HCT116 (cell line): ENCODE measurements around the gene NDUFB3.

Experiments used
- CEBPB ChIP-seq: IDR thresholded peaks from 2 replicates; pipeline ENCODE4 v1.6.1; 2012; ENCODE audit warnings: low read depth
- CTCF ChIP-seq, 3 experiments: fragments of 200-600 bp in 1 of 3; sonication (generic) in 1 of 3; IDR thresholded peaks in 2 of 3; conservative IDR thresholded peaks in 1 of 3; 2 replicates each; pipeline ENCODE4 v1.5.1; 2012 to 2017; ENCODE audit warnings: low read depth in 2 of 3, low read length in 2 of 3, antibody characterized with exemption in 1 of 3, borderline replicate concordance in 1 of 3, control low read depth in 1 of 3, mild to moderate bottlenecking in 1 of 3, mixed read lengths in 1 of 3, mixed run types in 1 of 3, moderate library complexity in 1 of 3; ENCODE audit not compliant: insufficient read depth in 1 of 3
- ELF1 ChIP-seq: IDR thresholded peaks from 2 replicates; pipeline ENCODE4 v1.6.1; 2012; ENCODE audit warnings: low read depth, borderline replicate concordance
- EZH2 ChIP-seq: fragments of 200-600 bp; sonication (generic); IDR thresholded peaks from 2 replicates; pipeline ENCODE4 v1.6.1; 2017; ENCODE audit warnings: antibody characterized with exemption, mixed run types
- EZH2phosphoT487 ChIP-seq: fragments of 200-600 bp; IDR thresholded peaks from 2 replicates; pipeline ENCODE4 v1.6.1; 2018; ENCODE audit warnings: antibody characterized with exemption, borderline replicate concordance
- MAX ChIP-seq: IDR thresholded peaks from 2 replicates; pipeline ENCODE4 v1.6.1; 2012
- POLR2A ChIP-seq: IDR thresholded peaks from 2 replicates; pipeline ENCODE4 v1.7.0; 2011; ENCODE audit warnings: borderline replicate concordance; ENCODE audit not compliant: insufficient read depth, insufficient read length; ENCODE audit errors: extremely low read depth
- POLR2AphosphoS5 ChIP-seq: IDR thresholded peaks from 2 replicates; pipeline ENCODE4 v1.6.1; 2011; ENCODE audit warnings: mild to moderate bottlenecking, low read depth, low read length, moderate library complexity
- REST ChIP-seq: IDR thresholded peaks from 2 replicates; pipeline ENCODE4 v1.6.1; 2012; ENCODE audit warnings: low read depth
- SP1 ChIP-seq: IDR thresholded peaks from 2 replicates; pipeline ENCODE4 v1.6.1; 2012; ENCODE audit warnings: low read depth
- SRF ChIP-seq: IDR thresholded peaks from 2 replicates; pipeline ENCODE4 v1.6.1; 2012; ENCODE audit warnings: low read depth
- YY1 ChIP-seq: IDR thresholded peaks from 2 replicates; pipeline ENCODE4 v1.6.1; 2011; ENCODE audit warnings: low read length, low read depth, moderate library complexity, mild to moderate bottlenecking; ENCODE audit not compliant: insufficient replicate concordance; ENCODE audit errors: extremely low read depth
- ZBTB33 ChIP-seq: IDR thresholded peaks from 2 replicates; pipeline ENCODE4 v1.6.1; 2011; ENCODE audit warnings: mild to moderate bottlenecking, low read length, moderate library complexity; ENCODE audit not compliant: insufficient replicate concordance; ENCODE audit errors: extremely low read depth

GRCh38 chr2:201114350-201114749 lies 42.5 kb downstream of the NDUFB3 start:
- TF ChIP-seq SRF (no peak), CTCF (IDR thresholded peaks at IDR 0.05 in 2 of 3, conservative IDR thresholded peaks at IDR 0.05 in 1 of 3; ENCODE audit: borderline replicate concordance in 1 of 3, insufficient read depth in 1 of 3, low read depth in 2 of 3, low read length in 2 of 3) (no peak), ELF1 (no peak), EZH2 (no peak), REST (no peak), EZH2phosphoT487 (no peak), MAX (no peak), YY1 (no peak), CEBPB (no peak), SP1 (no peak), POLR2A (no peak), POLR2AphosphoS5 (no peak), ZBTB33 (no peak)
